Measurements from ENCODE around the gene TMEM50A.
"Not testable (repeated sequence)": the region's sequence is repeated elsewhere in the genome, so short reads cannot be mapped to it uniquely, and the experiment has no call there.

Gene TMEM50A

DNA sequence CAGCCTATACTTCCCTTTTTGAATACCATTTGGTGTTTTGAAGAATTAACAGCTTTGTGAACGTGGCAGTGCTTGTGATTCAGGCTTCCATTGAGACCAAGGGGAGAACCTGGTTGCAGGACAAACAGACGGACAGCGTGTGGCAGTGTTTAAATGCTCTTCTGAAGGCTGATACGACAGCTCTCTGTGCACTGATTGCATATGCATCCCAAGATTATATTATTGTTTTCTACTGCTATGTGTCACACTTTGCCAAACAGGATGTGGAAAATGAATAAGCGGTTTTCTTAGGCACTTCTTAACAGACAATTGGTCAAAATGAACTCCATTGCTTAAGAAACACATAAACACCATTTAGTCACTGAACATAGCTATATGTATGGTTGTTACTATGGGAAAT is 8.2 kb upstream of the TMEM50A start:
- not testable (repeated sequence) for H3K79me2 ChIP-seq (ENCODE audit: insufficient read depth, low read depth); H3K27me3 ChIP-seq (ENCODE audit: insufficient read depth, low read depth); H3K9ac ChIP-seq; H2AFZ ChIP-seq (ENCODE audit: low read depth); H4K20me1 ChIP-seq (ENCODE audit: insufficient read depth); H3K4me1 ChIP-seq (ENCODE audit: low read depth, poor library complexity, severe bottlenecking); H3K27ac ChIP-seq; H3K36me3 ChIP-seq (ENCODE audit: insufficient read depth); H3K4me2 ChIP-seq; H3K4me3 ChIP-seq (IDR thresholded peaks at IDR 0.05; ENCODE audit: insufficient read depth, low read depth, low read length)

DNA sequence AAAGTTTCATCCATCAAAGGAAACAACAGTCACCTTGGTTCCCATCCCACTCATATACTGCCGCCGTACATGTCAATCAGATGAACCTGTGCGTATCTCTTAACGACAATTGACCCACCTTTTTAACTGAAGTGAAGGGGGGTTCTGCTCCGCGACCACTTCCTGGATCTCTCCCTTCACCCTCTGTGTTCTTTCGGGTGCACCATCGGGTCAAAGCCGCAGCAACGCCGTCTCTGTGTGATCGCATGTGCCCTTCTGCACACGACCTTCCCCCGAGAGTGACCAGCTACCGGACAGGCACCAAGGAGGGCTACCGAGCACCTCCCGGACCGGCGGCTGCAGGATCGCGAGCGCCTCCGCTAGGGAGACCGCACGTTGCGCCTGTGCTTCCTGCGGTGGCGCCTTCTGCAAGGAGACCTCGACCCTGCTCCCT is 1.2 kb upstream of the TMEM50A start:
- not testable (repeated sequence) for H2AFZ ChIP-seq (ENCODE audit: low read depth)

DNA sequence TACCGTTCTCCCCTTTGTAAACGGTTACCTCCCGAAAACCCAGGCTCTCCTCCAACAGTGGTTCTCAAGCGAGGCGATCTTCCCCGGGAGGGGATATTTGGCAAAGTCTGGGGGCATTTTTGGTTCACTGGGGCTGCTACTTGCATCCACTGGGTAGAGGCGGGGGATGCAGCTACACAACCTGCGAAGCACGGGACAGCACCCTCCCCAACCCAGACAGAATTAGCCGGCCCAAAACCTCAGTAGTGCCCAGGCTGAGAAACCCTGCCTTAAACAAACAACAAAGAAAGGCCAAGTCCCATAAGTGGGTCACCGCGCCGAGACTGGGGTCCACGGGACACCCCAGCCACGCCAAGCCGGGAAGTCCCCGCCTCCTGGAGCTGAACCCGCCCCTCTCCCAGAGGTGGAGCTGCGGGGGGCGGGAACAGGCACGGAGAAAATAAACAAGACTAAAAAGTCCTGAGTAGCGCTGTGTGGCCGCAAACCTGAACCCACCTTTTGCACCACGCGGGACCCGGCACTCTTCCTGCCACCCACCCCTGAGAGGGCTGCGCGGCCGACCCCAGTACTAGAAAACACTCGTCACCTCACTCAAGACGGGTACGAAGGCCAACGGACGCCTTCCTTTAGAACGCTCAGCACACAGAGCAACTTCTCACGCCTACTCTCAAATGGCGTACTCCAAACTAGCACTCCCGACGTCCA is 499 bp upstream of the TMEM50A start:
- H2AFZ ChIP-seq (ENCODE audit: low read depth); H3K36me3 ChIP-seq (ENCODE audit: insufficient read depth); H3K4me3 ChIP-seq (IDR thresholded peaks at IDR 0.05; ENCODE audit: insufficient read depth, low read depth, low read length); H4K20me1 ChIP-seq (ENCODE audit: insufficient read depth); H3K4me2 ChIP-seq; H3K27me3 ChIP-seq (ENCODE audit: insufficient read depth, low read depth): not testable (repeated sequence)
- Histone ChIP-seq H3K79me2 (ENCODE audit: insufficient read depth, low read depth) (peaks cover 48% of the 10 kb centered on the region), H3K27ac (peak overlapping the region; percentile 85), H3K9ac (peak overlapping the region; percentile 73; the same call in 1 of the 2 replicates), H3K4me1 (ENCODE audit: low read depth, poor library complexity, severe bottlenecking) (peaks cover 22% of the 10 kb centered on the region)

More for the DNA sequence above, 1.2 kb upstream of the TMEM50A start:
- H4K20me1 ChIP-seq (ENCODE audit: insufficient read depth); H3K36me3 ChIP-seq (ENCODE audit: insufficient read depth); H3K4me3 ChIP-seq (IDR thresholded peaks at IDR 0.05; ENCODE audit: insufficient read depth, low read depth, low read length); H3K27me3 ChIP-seq (ENCODE audit: insufficient read depth, low read depth): not testable (repeated sequence)
- H3K4me2 ChIP-seq: peak overlapping the region; percentile 60; the same call in 1 of the 2 replicates
- peak overlapping the region; percentile 48 for H3K27ac ChIP-seq
- peaks cover 41% of the 10 kb centered on the region for H3K79me2 ChIP-seq (ENCODE audit: insufficient read depth, low read depth)
- H3K9ac ChIP-seq: peak overlapping the region; percentile 31; the same call in 1 of the 2 replicates
- peaks cover 18% of the 10 kb centered on the region for H3K4me1 ChIP-seq (ENCODE audit: low read depth, poor library complexity, severe bottlenecking)

DNA sequence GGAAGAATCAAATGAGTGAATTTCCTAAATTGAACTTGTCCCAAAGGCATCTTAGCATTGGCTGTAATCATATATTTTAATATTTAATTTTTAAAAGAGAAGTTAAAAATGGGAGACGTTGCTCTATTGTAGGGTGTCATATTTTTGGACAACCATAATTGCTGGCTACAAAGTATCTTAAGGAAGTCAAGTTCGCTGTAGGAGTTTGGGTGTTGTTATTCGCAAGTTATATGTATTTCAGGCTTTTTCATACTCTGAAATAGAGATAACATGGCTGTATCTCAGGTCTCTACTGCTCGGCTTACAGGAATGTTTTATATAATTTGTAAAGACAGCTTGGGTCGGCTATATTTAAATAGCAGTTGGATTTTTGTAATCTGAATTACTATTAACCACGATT is 852 bp downstream of the TMEM50A start:
- H3K4me3 ChIP-seq (IDR thresholded peaks at IDR 0.05; ENCODE audit: insufficient read depth, low read depth, low read length): peak overlapping the region; percentile 59
- peaks cover 22% of the 10 kb centered on the region for H3K4me1 ChIP-seq (ENCODE audit: low read depth, poor library complexity, severe bottlenecking)
- peak overlapping the region; percentile 85 for H3K27ac ChIP-seq
- peak overlapping the region; percentile 61 for H3K4me2 ChIP-seq
- H3K36me3 ChIP-seq (ENCODE audit: insufficient read depth): peaks cover 3% of the 10 kb centered on the region; the same call in 1 of the 2 replicates
- H3K9ac ChIP-seq: peak overlapping the region; percentile 73
- TF ChIP-seq, protein P1, sequence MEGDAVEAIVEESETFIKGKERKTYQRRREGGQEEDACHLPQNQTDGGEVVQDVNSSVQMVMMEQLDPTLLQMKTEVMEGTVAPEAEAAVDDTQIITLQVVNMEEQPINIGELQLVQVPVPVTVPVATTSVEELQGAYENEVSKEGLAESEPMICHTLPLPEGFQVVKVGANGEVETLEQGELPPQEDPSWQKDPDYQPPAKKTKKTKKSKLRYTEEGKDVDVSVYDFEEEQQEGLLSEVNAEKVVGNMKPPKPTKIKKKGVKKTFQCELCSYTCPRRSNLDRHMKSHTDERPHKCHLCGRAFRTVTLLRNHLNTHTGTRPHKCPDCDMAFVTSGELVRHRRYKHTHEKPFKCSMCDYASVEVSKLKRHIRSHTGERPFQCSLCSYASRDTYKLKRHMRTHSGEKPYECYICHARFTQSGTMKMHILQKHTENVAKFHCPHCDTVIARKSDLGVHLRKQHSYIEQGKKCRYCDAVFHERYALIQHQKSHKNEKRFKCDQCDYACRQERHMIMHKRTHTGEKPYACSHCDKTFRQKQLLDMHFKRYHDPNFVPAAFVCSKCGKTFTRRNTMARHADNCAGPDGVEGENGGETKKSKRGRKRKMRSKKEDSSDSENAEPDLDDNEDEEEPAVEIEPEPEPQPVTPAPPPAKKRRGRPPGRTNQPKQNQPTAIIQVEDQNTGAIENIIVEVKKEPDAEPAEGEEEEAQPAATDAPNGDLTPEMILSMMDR (conservative IDR thresholded peaks at IDR 0.05; ENCODE audit: low read depth, low read length): no peak
- H3K27me3 ChIP-seq (ENCODE audit: insufficient read depth, low read depth): no peaks in the 10 kb centered on the region
- H3K79me2 ChIP-seq (ENCODE audit: insufficient read depth, low read depth): peaks cover 62% of the 10 kb centered on the region
- no peak overlapping the region for H2AFZ ChIP-seq (ENCODE audit: low read depth)
- no peaks in the 10 kb centered on the region for H4K20me1 ChIP-seq (ENCODE audit: insufficient read depth)

DNA sequence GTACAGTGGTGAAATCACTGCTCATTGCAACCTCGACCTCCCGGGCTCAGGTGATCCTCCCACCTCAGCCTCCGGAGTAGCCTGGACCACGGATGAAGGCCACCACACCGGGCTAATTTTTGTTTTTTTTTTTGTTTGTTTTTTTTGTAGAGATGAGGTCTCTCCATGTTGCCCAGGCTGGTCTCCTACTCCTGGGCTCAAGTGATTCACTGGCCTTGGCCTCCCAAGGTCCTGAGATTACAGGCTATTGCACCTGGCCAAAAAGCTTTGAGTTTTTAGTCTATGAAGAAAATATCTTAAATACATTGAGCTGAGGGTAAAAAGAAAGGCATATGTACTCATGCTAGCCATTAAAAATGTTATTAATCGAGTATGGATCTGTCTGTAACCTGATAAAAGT is 3.6 kb downstream of the TMEM50A start:
- Histone ChIP-seq H4K20me1 (ENCODE audit: insufficient read depth) (peaks cover 3% of the 10 kb centered on the region; the same call in 1 of the 2 replicates), H3K4me3 (IDR thresholded peaks at IDR 0.05; ENCODE audit: insufficient read depth, low read depth, low read length) (no peak overlapping the region), H3K36me3 (ENCODE audit: insufficient read depth) (peaks cover 3% of the 10 kb centered on the region; the same call in 1 of the 2 replicates), H2AFZ (ENCODE audit: low read depth) (no peak overlapping the region), H3K4me1 (ENCODE audit: low read depth, poor library complexity, severe bottlenecking) (peaks cover 22% of the 10 kb centered on the region), H3K4me2 (no peak overlapping the region), H3K9ac (no peak overlapping the region), H3K79me2 (ENCODE audit: insufficient read depth, low read depth) (peaks cover 63% of the 10 kb centered on the region), H3K27me3 (ENCODE audit: insufficient read depth, low read depth) (no peaks in the 10 kb centered on the region), H3K27ac (no peak overlapping the region)
- TF ChIP-seq, protein P1 (conservative IDR thresholded peaks at IDR 0.05; ENCODE audit: low read depth, low read length): no peak

DNA sequence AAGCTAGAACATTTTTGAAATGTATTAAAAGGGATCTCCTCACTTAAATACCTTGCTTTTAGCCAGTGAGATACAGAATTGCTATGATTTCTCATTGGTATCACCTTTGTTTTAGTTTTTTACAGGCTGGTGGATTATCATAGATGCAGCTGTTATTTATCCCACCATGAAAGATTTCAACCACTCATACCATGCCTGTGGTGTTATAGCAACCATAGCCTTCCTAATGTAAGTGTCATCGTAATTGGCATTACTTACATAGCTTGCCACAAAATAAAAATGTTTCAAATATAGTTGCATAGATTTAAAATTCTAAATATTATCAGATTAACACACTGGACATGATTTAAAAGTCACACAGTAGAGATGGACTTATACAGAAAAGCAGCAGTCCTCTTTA is 4.7 kb downstream of the TMEM50A start:
- no peak overlapping the region for H3K4me3 ChIP-seq (IDR thresholded peaks at IDR 0.05; ENCODE audit: insufficient read depth, low read depth, low read length)
- H3K4me1 ChIP-seq (ENCODE audit: low read depth, poor library complexity, severe bottlenecking): peaks cover 22% of the 10 kb centered on the region
- no peak overlapping the region for H3K27ac ChIP-seq
- H3K4me2 ChIP-seq: no peak overlapping the region
- TF ChIP-seq, protein P1 (conservative IDR thresholded peaks at IDR 0.05; ENCODE audit: low read depth, low read length): no peak
- no peaks in the 10 kb centered on the region for H3K27me3 ChIP-seq (ENCODE audit: insufficient read depth, low read depth)
- peaks cover 3% of the 10 kb centered on the region; the same call in 1 of the 2 replicates for H3K36me3 ChIP-seq (ENCODE audit: insufficient read depth)
- H2AFZ ChIP-seq (ENCODE audit: low read depth): no peak overlapping the region
- no peak overlapping the region for H3K9ac ChIP-seq
- peaks cover 62% of the 10 kb centered on the region for H3K79me2 ChIP-seq (ENCODE audit: insufficient read depth, low read depth)
- H4K20me1 ChIP-seq (ENCODE audit: insufficient read depth): peaks cover 3% of the 10 kb centered on the region; the same call in 1 of the 2 replicates

Measured in KMS-11 (cell line).